Measurements from ENCODE around the gene FAM13A. TPM values are rescaled to one million over a fixed set of nuclear protein-coding genes. Genes with fewer than 3 reads are reported as not detected.
A peak's percentile ranks its signal among the peaks of the same experiment; 100 is the strongest.

The FAM13A gene
- total and polyA plus RNA-seq, 4 donors = 31.0 to 41.4 (median 35.8) TPM

DNA sequence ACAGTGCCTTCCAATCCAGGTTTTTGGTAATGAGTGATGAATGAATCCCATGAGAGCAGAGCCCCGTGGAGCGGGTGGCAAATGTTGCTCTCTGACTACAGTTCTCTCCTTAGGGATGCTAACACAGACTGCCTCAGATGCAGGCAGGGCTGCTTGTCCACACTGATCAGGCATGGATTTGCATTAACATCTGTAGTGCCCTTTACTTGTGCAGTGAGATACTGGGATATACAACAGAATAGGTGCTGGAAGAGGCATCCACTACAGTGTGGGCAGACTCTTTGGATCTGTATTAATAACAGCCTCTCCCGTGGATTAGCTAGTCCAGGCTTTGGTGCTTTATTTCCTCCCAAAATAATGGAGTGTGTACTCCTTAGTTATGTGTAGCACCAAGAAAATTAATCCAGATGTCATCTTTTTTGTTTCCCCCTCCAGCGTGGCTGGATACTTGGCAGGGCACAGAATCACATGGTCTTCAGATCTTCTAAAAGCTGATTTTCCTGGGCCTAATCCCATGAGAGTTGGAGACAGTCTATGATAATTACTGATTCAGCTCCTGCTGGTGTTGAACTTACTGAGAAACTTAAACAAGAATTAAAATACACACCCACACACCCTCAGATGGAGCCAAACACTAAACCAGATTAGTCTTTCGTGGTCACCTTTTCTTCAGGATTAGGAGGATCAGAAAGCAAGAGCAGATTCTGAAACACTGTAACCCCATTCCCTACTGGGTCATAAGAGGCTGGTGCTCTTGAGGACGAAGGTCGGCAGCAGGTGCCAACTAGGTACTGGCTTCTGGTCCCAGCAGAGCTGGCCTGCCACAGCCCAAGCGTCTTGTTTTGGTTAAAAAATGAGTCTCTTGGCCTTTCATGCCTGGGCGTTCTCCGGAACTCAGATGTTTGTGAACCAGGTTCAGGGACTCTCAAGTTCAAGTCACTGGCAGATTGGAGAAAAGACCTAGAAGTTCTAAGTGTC lies 336.2 kb downstream of the FAM13A start:
- Histone ChIP-seq H3K27ac (ENCODE audit: low read depth, low read length) (peak overlapping the region; percentile 13), H3K4me1 (ENCODE audit: control insufficient read depth, insufficient read depth, low read length) (peaks cover 3% of the 10 kb centered on the region), H3K27me3 (ENCODE audit: control insufficient read depth, insufficient read depth, low read length) (no peaks in the 10 kb centered on the region), H3K4me3 (ENCODE audit: low read depth, low read length) (no peak overlapping the region), H3K9me3 (ENCODE audit: control insufficient read depth, insufficient read depth, low read length) (peaks cover 12% of the 10 kb centered on the region), H3K36me3 (ENCODE audit: control insufficient read depth, insufficient read depth, low read length) (peaks cover 12% of the 10 kb centered on the region)
- peak in 2 of 6 donors; percentile 6 to 44 for DNase-seq (ENCODE audit: low read depth in 4 of 6, low spot score in 6 of 6)
- 81% methylated on average over 9 of the region's 10 CpGs for WGBS (ENCODE audit: insufficient coverage)

DNA sequence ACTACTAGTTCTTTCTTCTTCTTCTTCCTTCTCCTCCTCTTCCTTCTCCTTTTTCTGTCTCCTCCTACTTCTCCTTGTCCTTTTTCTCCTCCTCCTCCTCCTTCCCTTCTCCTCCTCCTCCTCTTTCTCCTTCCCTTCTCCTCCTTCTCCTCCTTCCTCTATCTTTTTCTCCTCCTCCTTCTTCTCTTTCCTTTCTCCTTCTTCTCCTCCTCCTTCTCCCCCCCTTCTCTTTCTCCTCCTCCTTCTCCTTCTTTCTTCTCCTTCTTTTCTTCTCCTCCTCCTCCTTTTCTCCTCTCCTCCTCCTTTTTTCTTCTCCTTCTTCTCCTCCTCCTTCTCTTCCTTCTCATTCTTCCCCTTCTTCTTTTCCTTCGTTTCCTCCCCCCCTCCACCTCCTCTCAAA lies 337.6 kb downstream of the FAM13A start:
- Histone ChIP-seq H3K4me1 (ENCODE audit: control insufficient read depth, insufficient read depth, low read length) (peaks cover 3% of the 10 kb centered on the region), H3K9me3 (ENCODE audit: control insufficient read depth, insufficient read depth, low read length) (peaks cover 12% of the 10 kb centered on the region), H3K4me3 (ENCODE audit: low read depth, low read length) (no peak overlapping the region), H3K36me3 (ENCODE audit: control insufficient read depth, insufficient read depth, low read length) (peaks cover 12% of the 10 kb centered on the region), H3K27me3 (ENCODE audit: control insufficient read depth, insufficient read depth, low read length) (no peaks in the 10 kb centered on the region), H3K27ac (ENCODE audit: low read depth, low read length) (no peak overlapping the region)
- no CpG with 5 or more reads among the region's 1 CpG for WGBS (ENCODE audit: insufficient coverage)
- no peak for DNase-seq (ENCODE audit: low read depth in 4 of 6, low spot score in 6 of 6)

DNA sequence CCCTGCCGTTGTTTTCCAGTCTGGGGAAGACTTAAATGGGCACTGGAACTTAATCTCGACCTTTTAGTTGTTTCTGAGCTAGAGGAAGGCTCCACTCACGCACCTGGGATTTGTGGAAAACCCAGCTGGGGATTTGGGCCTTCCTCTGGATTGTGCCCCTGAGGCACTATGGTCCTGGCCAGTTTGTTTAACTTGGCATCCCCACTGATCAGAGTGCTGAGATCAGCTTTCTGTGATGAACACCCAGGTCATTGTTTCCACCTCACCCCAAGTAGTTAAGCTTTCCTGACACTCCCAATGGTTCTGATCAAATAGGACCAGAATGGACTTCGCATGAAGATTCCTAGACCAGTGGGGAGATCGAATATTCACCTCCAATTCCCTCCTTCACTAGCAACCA lies 338.9 kb downstream of the FAM13A start:
- Histone ChIP-seq H3K36me3 (ENCODE audit: control insufficient read depth, insufficient read depth, low read length) (peaks cover 12% of the 10 kb centered on the region), H3K27me3 (ENCODE audit: control insufficient read depth, insufficient read depth, low read length) (no peaks in the 10 kb centered on the region), H3K4me1 (ENCODE audit: control insufficient read depth, insufficient read depth, low read length) (peaks cover 3% of the 10 kb centered on the region), H3K9me3 (ENCODE audit: control insufficient read depth, insufficient read depth, low read length) (peaks cover 12% of the 10 kb centered on the region), H3K27ac (ENCODE audit: low read depth, low read length) (no peak overlapping the region), H3K4me3 (ENCODE audit: low read depth, low read length) (no peak overlapping the region)
- WGBS (ENCODE audit: insufficient coverage) = 91% methylated on average over 3 of the region's 5 CpGs
- no peak for DNase-seq (ENCODE audit: low read depth in 4 of 6, low spot score in 6 of 6)

DNA sequence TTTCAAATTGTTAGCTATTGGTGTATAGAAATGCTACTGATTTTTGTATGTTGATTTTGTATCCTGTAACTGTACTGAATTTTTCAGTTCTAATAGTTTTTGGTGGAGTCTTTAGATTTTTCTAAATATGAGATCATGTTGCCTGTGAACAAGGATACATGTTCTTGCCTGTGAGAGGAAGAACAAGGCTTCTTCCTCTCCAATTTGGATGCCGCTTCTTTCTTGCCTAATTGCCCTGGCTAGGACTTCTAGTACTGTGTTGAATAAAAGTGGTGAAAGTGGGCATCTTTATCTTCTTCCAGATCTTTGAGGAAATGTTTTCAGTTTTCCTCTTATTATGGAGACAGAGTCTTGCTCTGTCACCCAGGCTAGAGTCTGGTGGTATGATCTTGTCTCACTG lies 343.2 kb downstream of the FAM13A start:
- no peaks in the 10 kb centered on the region for H3K27me3 ChIP-seq (ENCODE audit: control insufficient read depth, insufficient read depth, low read length)
- no peak overlapping the region for H3K4me3 ChIP-seq (ENCODE audit: low read depth, low read length)
- H3K27ac ChIP-seq (ENCODE audit: low read depth, low read length) = no peak overlapping the region
- H3K4me1 ChIP-seq (ENCODE audit: control insufficient read depth, insufficient read depth, low read length) = no peaks in the 10 kb centered on the region
- no peak for DNase-seq (ENCODE audit: low read depth in 4 of 6, low spot score in 6 of 6)
- peaks cover 5% of the 10 kb centered on the region for H3K36me3 ChIP-seq (ENCODE audit: control insufficient read depth, insufficient read depth, low read length)
- no CpG with 5 or more reads among the region's 1 CpG for WGBS (ENCODE audit: insufficient coverage)
- H3K9me3 ChIP-seq (ENCODE audit: control insufficient read depth, insufficient read depth, low read length) = peaks cover 12% of the 10 kb centered on the region

DNA sequence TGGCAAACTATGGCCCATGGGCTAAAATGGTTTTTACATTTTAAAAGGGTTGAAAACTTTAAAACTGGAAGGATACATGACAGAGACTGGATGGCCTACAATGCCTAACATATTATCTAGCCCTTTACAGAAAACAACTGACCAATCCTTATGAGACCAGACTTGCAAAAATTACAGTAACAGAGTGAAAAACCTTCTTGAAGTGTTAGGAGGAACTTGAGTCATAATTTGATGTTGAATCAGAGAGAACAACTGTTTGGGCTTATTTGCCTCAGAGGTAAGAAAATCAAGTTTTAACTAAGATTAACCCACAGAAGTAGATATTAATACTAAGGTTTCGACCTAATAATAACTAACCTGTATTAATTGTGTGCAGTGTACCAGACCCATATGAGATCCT lies 347.0 kb downstream of the FAM13A start:
- Histone ChIP-seq H3K27me3 (ENCODE audit: control insufficient read depth, insufficient read depth, low read length) (no peaks in the 10 kb centered on the region), H3K36me3 (ENCODE audit: control insufficient read depth, insufficient read depth, low read length) (peaks cover 3% of the 10 kb centered on the region), H3K27ac (ENCODE audit: low read depth, low read length) (no peak overlapping the region), H3K4me3 (ENCODE audit: low read depth, low read length) (no peak overlapping the region), H3K4me1 (ENCODE audit: control insufficient read depth, insufficient read depth, low read length) (peaks cover 4% of the 10 kb centered on the region), H3K9me3 (ENCODE audit: control insufficient read depth, insufficient read depth, low read length) (no peaks in the 10 kb centered on the region)
- WGBS (ENCODE audit: insufficient coverage) = no CpG with 5 or more reads among the region's 1 CpG
- no peak for DNase-seq (ENCODE audit: low read depth in 4 of 6, low spot score in 6 of 6)

DNA sequence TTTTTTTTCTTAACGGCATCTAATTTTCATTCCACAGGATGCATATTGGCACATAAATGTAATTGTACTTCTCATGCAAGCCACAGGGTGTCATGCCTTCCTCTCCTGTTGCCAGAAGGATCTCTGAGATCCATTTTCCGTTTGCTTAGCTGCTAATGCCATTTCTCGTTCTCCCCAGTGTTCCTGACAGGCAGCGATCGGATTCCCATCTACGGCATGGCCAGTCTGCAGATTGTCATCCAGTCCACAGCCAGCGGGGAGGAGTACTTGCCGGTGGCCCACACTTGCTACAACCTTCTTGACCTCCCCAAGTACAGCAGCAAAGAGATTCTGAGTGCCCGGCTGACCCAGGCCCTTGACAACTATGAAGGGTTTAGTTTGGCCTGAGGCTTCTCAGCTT lies 350.4 kb downstream of the FAM13A start:
- Histone ChIP-seq H3K27me3 (ENCODE audit: control insufficient read depth, insufficient read depth, low read length) (no peaks in the 10 kb centered on the region), H3K36me3 (ENCODE audit: control insufficient read depth, insufficient read depth, low read length) (peaks cover 7% of the 10 kb centered on the region), H3K4me1 (ENCODE audit: control insufficient read depth, insufficient read depth, low read length) (peaks cover 4% of the 10 kb centered on the region), H3K9me3 (ENCODE audit: control insufficient read depth, insufficient read depth, low read length) (no peaks in the 10 kb centered on the region), H3K27ac (ENCODE audit: low read depth, low read length) (peak overlapping the region; percentile 53), H3K4me3 (ENCODE audit: low read depth, low read length) (no peak overlapping the region)
- 42% methylated on average over 7 of the region's 9 CpGs for WGBS (ENCODE audit: insufficient coverage)
- DNase-seq (ENCODE audit: low read depth in 4 of 6, low spot score in 6 of 6) = peak in 3 of 6 donors; percentile 48 to 90 (median 86)

DNA sequence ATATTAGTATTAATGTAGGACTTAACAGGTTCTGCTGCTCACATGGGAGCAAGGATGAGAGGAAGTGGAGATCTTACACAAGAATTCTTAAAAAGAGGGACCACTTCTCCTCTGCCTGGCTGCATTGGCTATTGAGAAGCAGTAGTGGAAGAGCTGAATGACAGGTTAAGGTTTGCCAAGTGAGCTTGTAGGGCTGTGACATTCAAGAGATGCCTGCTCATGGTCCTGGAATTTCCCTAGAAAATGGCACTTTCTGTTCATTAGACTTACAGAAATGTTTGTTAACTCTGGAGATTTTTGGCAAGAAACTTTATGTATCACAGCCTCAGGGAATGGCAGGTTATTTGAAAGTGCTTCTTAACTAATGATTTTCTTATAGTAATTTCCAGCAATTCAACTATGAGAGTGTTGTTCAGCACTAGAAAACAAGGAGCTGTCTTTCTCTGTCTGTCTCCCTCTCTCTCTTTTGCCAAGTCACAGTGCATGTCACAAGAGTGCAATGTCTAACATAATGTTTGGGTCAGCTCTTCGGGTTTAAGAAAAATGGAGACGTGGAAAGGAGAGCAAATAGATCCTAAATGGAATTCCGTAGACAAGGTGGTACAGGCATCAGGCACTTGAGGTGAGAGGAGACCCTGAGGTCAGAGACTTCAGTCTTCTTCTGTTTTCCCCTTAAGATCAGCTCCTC lies 351.0 kb downstream of the FAM13A start:
- Histone ChIP-seq H3K9me3 (ENCODE audit: control insufficient read depth, insufficient read depth, low read length) (no peaks in the 10 kb centered on the region), H3K27me3 (ENCODE audit: control insufficient read depth, insufficient read depth, low read length) (no peaks in the 10 kb centered on the region), H3K4me3 (ENCODE audit: low read depth, low read length) (no peak overlapping the region), H3K4me1 (ENCODE audit: control insufficient read depth, insufficient read depth, low read length) (peaks cover 4% of the 10 kb centered on the region), H3K27ac (ENCODE audit: low read depth, low read length) (peak overlapping the region; percentile 53), H3K36me3 (ENCODE audit: control insufficient read depth, insufficient read depth, low read length) (peaks cover 7% of the 10 kb centered on the region)
- peak in 1 of 6 donors; percentile 63 for DNase-seq (ENCODE audit: low read depth in 4 of 6, low spot score in 6 of 6)
- WGBS (ENCODE audit: insufficient coverage) = 80% methylated on average over 1 of the region's 3 CpGs

DNA sequence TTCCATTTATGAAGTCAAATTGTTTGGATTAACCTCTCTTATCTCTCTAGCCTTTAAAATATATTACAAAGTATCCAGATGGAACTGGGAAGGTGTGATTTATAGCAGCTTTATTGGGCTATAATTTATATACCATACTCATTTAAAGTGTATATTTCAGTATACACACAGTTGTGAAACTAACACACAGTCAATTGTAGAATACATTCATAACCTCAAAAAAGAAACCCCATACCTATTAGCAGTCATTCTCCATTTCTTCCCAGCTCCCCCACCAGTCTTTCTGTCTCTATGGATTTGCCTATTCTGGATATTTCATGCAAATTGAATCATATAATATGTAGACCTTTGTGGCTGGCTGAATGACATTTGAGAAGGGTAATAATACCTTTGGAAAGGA lies 351.8 kb downstream of the FAM13A start:
- no peak overlapping the region for H3K27ac ChIP-seq (ENCODE audit: low read depth, low read length)
- peaks cover 7% of the 10 kb centered on the region for H3K36me3 ChIP-seq (ENCODE audit: control insufficient read depth, insufficient read depth, low read length)

DNA sequence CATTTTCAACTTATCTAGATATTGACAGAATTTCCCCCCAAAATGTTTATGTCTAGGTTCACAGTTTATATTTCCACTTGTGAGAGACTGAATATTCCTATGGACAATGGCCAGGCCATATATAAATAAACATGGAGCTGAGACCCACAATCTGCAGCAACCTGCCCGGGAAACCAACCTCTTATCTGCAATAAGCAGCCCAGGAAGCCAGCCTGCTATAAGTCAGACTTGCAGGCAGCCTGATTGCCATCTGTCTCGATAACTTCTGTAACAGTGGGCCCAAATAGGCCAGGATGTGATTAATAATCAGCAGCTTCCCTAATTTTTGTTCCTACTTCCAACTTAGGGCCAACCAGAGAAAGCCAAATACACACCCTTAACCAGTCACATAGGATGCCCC lies 354.2 kb downstream of the FAM13A start:
- Histone ChIP-seq H3K4me3 (ENCODE audit: low read depth, low read length) (no peak overlapping the region), H3K27ac (ENCODE audit: low read depth, low read length) (no peak overlapping the region), H3K9me3 (ENCODE audit: control insufficient read depth, insufficient read depth, low read length) (no peaks in the 10 kb centered on the region), H3K36me3 (ENCODE audit: control insufficient read depth, insufficient read depth, low read length) (peaks cover 10% of the 10 kb centered on the region), H3K4me1 (ENCODE audit: control insufficient read depth, insufficient read depth, low read length) (peaks cover 9% of the 10 kb centered on the region), H3K27me3 (ENCODE audit: control insufficient read depth, insufficient read depth, low read length) (no peaks in the 10 kb centered on the region)
- no peak for DNase-seq (ENCODE audit: low read depth in 4 of 6, low spot score in 6 of 6)
- WGBS (ENCODE audit: insufficient coverage) = 85% methylated on average over 2 of the region's 2 CpGs

More for the DNA sequence above, 351.8 kb downstream of the FAM13A start:
- Histone ChIP-seq H3K4me1 (ENCODE audit: control insufficient read depth, insufficient read depth, low read length) (peaks cover 4% of the 10 kb centered on the region), H3K27me3 (ENCODE audit: control insufficient read depth, insufficient read depth, low read length) (no peaks in the 10 kb centered on the region), H3K4me3 (ENCODE audit: low read depth, low read length) (no peak overlapping the region), H3K9me3 (ENCODE audit: control insufficient read depth, insufficient read depth, low read length) (no peaks in the 10 kb centered on the region)
- DNase-seq (ENCODE audit: low read depth in 4 of 6, low spot score in 6 of 6) = no peak

All from spinal cord (tissue), 10 donors.